Esophagus muscularis mucosa (tissue), 4 donors: ENCODE data around the gene FAM25A. TPM values are rescaled to one million over a fixed set of nuclear protein-coding genes. Genes with fewer than 3 reads are reported as not detected.
"Not testable (repeated sequence)": the region's sequence is repeated elsewhere in the genome, so short reads cannot be mapped to it uniquely, and the experiment has no call there.

ENCODE experiments used
- DNase-seq: peaks from one replicate; pipeline ENCODE4 v3.0.0-alpha.2; 2017; ENCODE audit errors: extremely low spot score
- H3K27ac ChIP-seq, 4 donors: fragments of 200-600 bp; sonication (generic); replicated peaks in 1 of 4; 1 replicate in 3 of 4; 2 replicates in 1 of 4; pipeline ENCODE4 v1.5.1; 2016 to 2019; ENCODE audit warnings: mild to moderate bottlenecking in 1 of 4
- H3K27me3 ChIP-seq, 4 donors: fragments of 200-600 bp; sonication (generic); one replicate each; pipeline versions ENCODE4 v1.5.1 to v1.6.0; 2016 to 2019
- H3K36me3 ChIP-seq, 4 donors: fragments of 200-600 bp; sonication (generic); one replicate each; pipeline ENCODE4 v1.5.1; 2016 to 2019
- H3K4me1 ChIP-seq, 4 donors: fragments of 200-600 bp; sonication (generic); one replicate each; pipeline ENCODE4 v1.5.1; 2016 to 2019
- H3K4me3 ChIP-seq, 4 donors: fragments of 200-600 bp; sonication (generic); 1 replicate in 2 of 4; 2 replicates in 2 of 4; pipeline ENCODE4 v1.5.1; 2016 to 2019; ENCODE audit warnings: mild to moderate bottlenecking in 4 of 4, moderate library complexity in 1 of 4
- H3K9me3 ChIP-seq, 4 donors: fragments of 200-600 bp; sonication (generic); 1 replicate in 3 of 4; 2 replicates in 1 of 4; pipeline ENCODE4 v1.5.1; 2016 to 2019
- WGBS: methylation state at CpG from one replicate; pipeline ENCODE4 v1.1.5; 2018; 5-methylcytosine and 5-hydroxymethylcytosine counted together
- intact Hi-C: fragments of 100-400 bp; cut with DNase I; formaldehyde crosslinking; loops from one replicate; pipeline ENCODE4 v1.15.1; 2023
- total RNA-seq, 4 donors: library from RNA; depleted of rRNA; stranded (reverse); fragments of >200 nt; gene quantifications; one replicate each; pipeline versions ENCODE4 v1.1.0 to v1.2.1, GENCODE V29; 2016

The FAM25A gene
- total RNA-seq, 4 donors from 2014 or later: not detected

DNA sequence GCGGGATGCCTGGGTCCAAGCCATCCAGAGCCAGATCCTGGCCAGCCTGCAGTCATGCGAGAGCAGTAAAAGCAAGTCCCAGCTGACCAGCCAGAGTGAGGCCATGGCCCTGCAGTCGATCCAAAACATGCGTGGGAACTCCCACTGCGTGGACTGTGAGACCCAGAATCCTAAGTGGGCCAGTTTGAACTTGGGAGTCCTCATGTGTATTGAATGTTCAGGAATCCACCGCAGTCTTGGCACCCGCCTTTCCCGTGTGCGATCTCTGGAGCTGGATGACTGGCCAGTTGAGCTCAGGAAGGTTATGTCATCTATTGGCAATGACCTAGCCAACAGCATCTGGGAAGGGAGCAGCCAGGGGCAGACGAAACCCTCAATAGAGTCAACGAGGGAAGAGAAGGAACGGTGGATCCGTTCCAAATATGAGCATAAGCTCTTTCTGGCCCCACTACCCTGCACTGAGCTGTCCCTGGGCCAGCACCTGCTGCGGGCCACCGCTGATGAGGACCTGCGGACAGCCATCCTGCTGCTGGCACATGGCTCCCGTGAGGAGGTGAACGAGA, 10.9 kb upstream of the FAM25A start:
- H3K27ac ChIP-seq, H3K4me3 ChIP-seq, intact Hi-C loops, H3K27me3 ChIP-seq, H3K36me3 ChIP-seq, DNase-seq, H3K9me3 ChIP-seq, H3K4me1 ChIP-seq: not testable (repeated sequence)
- WGBS: 90% methylated on average over 12 of the region's 18 CpGs

DNA sequence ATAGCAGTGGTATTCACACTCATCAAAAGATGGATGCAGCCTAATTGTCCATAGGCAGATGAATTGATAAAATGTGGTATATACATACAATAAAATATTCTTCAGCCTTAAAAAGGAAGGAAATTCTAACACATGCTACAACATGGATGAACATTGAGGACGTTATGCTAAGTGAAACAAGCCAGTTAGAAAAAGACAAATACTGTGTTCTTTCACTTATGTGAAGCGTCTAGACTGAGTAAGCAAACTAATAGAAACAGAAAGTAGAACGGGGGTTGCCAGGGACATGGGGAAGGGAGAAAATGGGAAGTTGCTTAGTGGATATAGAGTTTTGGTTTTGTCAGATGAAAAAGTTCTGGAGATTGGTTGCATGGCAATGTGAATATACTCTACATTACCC, 6.6 kb upstream of the FAM25A start:
- intact Hi-C loops, H3K9me3 ChIP-seq: not testable (repeated sequence)
- 62% methylated on average over 3 of the region's 3 CpGs for WGBS

DNA sequence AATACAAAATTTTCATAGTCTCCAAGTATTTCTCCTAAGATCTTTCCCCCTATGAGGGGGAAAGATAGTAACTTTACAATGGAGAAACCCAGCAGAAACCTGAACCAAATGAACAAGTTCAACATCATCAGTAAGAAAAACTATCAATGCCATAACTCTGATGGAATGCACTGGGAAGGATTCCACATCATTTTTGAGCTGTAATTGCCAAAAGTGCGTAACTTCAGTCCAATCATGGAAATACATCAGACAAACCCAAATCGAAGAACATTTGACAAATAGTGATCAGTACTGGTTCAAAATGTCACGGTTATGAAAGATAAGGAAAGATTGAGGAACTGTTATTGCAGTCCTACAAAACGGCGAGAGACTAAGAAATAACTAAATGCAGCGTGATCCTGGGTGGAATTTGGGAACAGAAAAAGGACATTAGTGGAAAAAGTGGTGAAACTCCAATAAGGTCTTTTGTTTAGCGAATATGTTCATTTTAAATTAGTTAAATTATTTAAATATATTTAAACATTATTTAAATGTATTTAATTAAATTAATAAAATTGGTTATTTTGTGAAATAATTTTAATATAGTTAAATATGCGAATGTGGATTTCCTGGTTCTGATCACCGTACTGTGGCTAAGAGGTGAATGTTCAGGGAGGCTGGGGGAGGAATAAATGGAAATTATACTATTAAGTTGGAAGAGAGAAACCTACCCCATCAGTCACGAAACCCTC, 4.9 kb upstream of the FAM25A start:
- H3K27ac ChIP-seq, H3K9me3 ChIP-seq, DNase-seq, intact Hi-C loops, H3K27me3 ChIP-seq, H3K36me3 ChIP-seq, H3K4me1 ChIP-seq, H3K4me3 ChIP-seq: not testable (repeated sequence)
- WGBS: 75% methylated on average over 10 of the region's 10 CpGs

More for the DNA sequence above, 6.6 kb upstream of the FAM25A start:
- H3K36me3 ChIP-seq, H3K4me3 ChIP-seq, DNase-seq, H3K4me1 ChIP-seq, H3K27me3 ChIP-seq, H3K27ac ChIP-seq: not testable (repeated sequence)

DNA sequence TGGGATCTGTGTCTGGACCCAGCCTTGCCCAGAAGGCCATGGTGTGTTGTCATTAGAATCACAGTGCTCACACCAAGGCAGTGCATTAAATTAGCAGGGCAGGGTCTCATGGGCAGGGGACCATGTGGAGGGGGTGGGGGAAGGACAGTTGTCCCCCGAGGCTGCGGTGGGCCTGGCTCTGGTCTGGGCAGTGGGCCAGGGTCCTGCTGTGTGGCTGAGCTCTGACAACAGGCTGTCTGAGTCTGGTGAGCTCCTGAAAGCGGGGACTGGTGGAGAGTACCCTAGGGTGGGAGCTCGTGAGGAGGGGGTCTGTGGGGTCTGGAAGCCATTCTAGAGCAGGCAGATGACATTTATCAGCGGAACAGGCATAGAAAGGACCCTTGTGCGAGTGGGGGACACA, 2.0 kb upstream of the FAM25A start:
- DNase-seq, H3K27me3 ChIP-seq, H3K4me3 ChIP-seq, H3K4me1 ChIP-seq, H3K36me3 ChIP-seq, H3K9me3 ChIP-seq, intact Hi-C loops, H3K27ac ChIP-seq: not testable (repeated sequence)
- WGBS: 72% methylated on average over 6 of the region's 6 CpGs

DNA sequence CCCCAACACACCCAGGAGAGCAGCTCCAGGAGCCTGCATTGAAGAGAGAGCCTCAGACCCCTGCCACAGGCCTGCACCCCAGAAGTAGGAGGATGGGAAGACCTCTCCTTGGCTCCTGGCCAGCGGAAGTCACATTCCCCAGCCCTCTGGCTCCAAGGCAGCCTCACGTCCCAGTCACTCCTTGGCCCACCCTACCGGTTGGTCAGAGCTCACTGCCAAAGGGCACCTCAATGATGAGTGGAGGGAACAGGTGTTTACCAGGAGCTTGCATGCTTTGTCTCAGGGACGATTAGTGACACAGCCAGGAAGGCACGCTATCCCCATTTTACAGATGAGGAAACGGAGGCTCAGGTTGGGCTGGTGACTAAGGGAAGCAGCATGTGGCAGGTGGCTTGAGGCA, 1.0 kb upstream of the FAM25A start:
- intact Hi-C loops, H3K4me3 ChIP-seq, H3K4me1 ChIP-seq, H3K27me3 ChIP-seq, H3K36me3 ChIP-seq, H3K9me3 ChIP-seq, H3K27ac ChIP-seq, DNase-seq: not testable (repeated sequence)
- 82% methylated on average over 2 of the region's 6 CpGs for WGBS

DNA sequence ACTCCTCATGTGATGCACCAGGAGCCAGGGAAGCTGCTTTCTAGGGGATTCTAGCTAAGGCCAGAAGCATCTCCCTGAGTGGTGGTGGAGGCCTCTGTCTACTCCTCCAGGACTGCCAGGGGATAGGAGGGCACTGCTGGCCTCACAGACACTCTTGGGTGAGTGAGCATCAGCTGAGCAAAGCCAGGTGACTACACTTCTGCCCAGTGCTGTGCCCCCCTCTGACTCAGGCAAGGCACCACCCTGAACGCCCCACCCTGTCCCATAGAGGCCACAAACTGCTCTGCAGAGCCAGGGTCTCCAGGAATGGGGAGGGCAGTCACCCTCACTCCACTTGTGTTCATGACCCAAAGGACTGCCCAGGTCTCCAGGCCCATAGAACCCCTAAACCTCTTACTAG, 590 bp upstream of the FAM25A start:
- intact Hi-C loops: not testable (repeated sequence)

DNA sequence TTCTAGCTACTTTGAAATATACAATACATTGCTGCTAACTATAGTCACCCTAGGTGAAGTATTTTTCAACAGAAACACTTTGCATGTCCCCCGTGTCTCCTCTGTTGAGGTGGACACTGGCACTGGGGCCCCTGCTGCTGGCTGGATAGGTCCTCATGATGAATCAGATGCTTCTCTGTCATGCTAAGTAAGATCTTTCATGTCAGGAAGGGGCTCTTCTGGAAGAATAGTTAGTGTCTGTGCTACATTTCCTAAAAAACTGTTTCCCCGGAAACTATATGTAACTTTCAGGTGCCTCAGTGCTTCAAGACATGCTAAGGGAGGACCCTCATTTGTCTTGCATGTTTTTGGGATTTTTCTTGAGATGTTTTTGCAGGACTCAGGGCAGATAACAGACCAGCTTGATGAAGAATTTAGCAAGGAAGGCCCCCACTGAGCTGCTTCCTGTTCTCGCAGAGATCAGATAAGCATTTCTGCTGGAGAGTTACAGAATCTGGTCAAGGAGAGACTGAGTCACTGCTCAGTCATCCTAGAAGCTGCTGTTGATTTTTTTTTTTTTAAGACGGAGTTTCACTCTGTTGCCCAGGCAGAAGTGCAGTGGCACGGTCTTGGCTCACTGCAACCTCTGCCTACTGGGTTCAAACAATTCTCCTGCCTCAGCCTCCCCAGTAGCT, 5.3 kb downstream of the FAM25A start:
- DNase-seq, H3K4me3 ChIP-seq, H3K27ac ChIP-seq, H3K4me1 ChIP-seq, H3K27me3 ChIP-seq, H3K36me3 ChIP-seq, H3K9me3 ChIP-seq, intact Hi-C loops: not testable (repeated sequence)
- 64% methylated on average over 5 of the region's 5 CpGs for WGBS

More for the DNA sequence above, 590 bp upstream of the FAM25A start:
- WGBS: no CpG with 5 or more reads among the region's 1 CpG
- not testable (repeated sequence) for H3K27ac ChIP-seq, H3K4me3 ChIP-seq, H3K9me3 ChIP-seq, H3K36me3 ChIP-seq, H3K27me3 ChIP-seq, DNase-seq, H3K4me1 ChIP-seq

DNA sequence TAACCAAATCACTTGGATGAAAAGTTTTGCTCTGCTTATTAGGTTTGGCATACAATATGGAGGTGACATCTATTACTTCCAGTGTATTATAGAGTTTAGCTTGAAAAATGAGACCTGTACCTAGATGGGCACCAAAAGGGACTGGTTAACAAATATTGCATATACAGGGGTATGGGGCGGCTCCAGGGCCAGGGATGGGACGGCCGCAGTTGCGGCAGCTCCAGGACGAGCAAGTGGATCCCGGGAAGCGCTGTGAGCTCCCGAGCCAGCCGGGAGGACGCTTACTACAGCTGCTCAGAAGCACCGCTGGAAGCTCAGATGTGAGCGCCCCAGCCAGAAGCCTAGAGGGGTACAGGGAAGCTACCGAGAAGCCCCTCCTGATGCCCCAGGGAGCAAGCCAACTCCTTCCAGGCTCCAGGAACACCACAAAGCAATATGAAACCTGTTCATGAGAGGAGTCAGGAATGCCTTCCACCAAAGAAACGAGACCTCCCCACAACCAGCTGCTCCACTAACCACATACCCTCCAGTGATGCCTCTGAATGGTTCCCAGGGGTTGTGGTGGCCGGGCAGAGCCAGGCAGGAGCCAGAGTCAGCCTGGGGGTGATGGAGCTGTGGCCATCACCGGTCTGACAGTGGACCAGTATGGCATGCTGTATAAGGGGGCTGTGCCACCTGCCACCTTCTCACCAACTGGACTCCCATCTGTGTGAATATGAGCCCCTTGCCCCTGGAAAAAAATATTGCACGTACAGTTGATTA, 6.8 kb downstream of the FAM25A start:
- DNase-seq, H3K4me3 ChIP-seq, H3K4me1 ChIP-seq, H3K36me3 ChIP-seq, H3K27ac ChIP-seq, H3K27me3 ChIP-seq, intact Hi-C loops, H3K9me3 ChIP-seq: not testable (repeated sequence)
- 79% methylated on average over 13 of the region's 17 CpGs for WGBS

DNA sequence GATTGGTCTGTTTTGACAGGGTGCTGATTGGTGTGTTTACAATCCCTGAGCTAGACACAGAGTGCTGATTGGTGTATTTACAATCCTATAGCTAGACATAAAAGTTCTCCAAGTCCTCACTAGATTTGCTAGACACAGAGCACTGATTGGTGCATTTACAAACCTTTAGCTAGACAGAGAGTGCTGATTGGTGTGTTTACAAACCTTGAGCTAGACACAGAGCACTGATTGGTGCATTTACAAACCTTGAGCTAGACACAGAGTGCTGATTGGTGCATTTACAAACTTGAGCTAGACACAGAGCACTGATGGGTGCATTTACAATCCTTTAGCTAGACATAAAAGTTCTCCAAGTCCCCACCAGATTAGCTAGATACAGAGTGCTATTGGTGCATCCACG, 10.3 kb downstream of the FAM25A start:
- H3K36me3 ChIP-seq, H3K4me3 ChIP-seq, H3K27me3 ChIP-seq, H3K9me3 ChIP-seq, H3K27ac ChIP-seq, H3K4me1 ChIP-seq, intact Hi-C loops, DNase-seq: not testable (repeated sequence)
- 86% methylated on average over 1 of the region's 1 CpG for WGBS
